ENCODE measurements around the gene GOLT1A. TPM values are rescaled to one million over a fixed set of nuclear protein-coding genes. Genes with fewer than 3 reads are reported as not detected.

The GOLT1A gene
- total and polyA plus RNA-seq, 4 donors: 14.1 to 103 (median 52.7) TPM

DNA sequence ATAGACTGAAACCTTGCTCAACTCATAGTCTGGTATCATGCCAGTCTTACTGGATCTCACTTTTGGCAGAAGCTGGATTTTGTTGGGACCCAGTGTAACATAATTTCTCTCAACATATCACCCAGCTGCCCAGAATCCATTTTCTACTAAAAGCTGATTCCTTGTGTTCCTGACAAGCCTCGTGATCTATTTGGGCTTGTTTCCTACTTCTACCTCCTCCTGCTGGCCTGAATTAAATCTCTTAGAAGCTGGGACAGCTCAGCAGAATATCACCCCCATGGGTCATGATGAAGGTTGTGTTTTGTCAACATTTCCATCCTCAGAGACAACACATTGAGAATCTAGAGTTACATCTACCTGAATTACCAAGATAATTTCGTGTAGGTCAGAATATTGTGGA is 7.7 kb downstream of the GOLT1A start (continued):
- TF ChIP-seq, protein P1, sequence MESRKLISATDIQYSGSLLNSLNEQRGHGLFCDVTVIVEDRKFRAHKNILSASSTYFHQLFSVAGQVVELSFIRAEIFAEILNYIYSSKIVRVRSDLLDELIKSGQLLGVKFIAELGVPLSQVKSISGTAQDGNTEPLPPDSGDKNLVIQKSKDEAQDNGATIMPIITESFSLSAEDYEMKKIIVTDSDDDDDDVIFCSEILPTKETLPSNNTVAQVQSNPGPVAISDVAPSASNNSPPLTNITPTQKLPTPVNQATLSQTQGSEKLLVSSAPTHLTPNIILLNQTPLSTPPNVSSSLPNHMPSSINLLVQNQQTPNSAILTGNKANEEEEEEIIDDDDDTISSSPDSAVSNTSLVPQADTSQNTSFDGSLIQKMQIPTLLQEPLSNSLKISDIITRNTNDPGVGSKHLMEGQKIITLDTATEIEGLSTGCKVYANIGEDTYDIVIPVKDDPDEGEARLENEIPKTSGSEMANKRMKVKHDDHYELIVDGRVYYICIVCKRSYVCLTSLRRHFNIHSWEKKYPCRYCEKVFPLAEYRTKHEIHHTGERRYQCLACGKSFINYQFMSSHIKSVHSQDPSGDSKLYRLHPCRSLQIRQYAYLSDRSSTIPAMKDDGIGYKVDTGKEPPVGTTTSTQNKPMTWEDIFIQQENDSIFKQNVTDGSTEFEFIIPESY (IDR thresholded peaks at IDR 0.05): no peak
- TF ChIP-seq NR2F2 (IDR thresholded peaks at IDR 0.05) (no peak), RXRA (IDR thresholded peaks at IDR 0.05) (no peak)
- TF ChIP-seq, protein P2, sequence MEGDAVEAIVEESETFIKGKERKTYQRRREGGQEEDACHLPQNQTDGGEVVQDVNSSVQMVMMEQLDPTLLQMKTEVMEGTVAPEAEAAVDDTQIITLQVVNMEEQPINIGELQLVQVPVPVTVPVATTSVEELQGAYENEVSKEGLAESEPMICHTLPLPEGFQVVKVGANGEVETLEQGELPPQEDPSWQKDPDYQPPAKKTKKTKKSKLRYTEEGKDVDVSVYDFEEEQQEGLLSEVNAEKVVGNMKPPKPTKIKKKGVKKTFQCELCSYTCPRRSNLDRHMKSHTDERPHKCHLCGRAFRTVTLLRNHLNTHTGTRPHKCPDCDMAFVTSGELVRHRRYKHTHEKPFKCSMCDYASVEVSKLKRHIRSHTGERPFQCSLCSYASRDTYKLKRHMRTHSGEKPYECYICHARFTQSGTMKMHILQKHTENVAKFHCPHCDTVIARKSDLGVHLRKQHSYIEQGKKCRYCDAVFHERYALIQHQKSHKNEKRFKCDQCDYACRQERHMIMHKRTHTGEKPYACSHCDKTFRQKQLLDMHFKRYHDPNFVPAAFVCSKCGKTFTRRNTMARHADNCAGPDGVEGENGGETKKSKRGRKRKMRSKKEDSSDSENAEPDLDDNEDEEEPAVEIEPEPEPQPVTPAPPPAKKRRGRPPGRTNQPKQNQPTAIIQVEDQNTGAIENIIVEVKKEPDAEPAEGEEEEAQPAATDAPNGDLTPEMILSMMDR (IDR thresholded peaks at IDR 0.05; ENCODE audit: low read depth, low read length, missing input control): no peak

DNA sequence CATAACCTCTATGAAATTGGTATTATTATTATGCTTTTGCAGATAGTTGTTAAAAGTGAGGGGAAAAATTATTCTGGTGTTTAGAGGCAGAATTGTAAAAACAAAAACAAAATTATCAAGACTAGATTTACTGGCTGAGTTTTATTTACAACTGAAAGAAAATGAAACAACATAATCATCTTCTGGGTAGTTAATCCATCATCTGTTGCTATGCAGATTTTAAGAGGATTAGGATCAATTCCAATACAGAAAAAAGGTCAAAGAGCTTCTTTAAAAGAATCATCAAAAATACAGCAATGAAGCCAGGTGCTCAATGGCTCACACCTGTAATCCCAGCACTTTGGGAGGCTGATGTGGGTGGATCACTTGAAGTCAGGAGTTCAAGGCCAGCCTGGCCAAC is 8.3 kb downstream of the GOLT1A start:
- Histone ChIP-seq H3K4me1 (ENCODE audit: control insufficient read depth in 4 of 4, insufficient read depth in 4 of 4, low read length in 3 of 4) (peaks cover 2 to 28% (median 18%) of the 10 kb centered on the region in 4 donors), H3K4me3 (ENCODE audit: low read depth in 1 of 3, low read length in 3 of 3) (no peak overlapping the region), H3K27ac (ENCODE audit: low read depth in 1 of 2, low read length in 2 of 2) (no peak overlapping the region), H3K9ac (ENCODE audit: low read depth in 1 of 2, low read length in 2 of 2) (no peak overlapping the region), H3K27me3 (ENCODE audit: control insufficient read depth in 4 of 4, insufficient read depth in 4 of 4, low read length in 3 of 4) (no peaks in the 10 kb centered on the region), H3K36me3 (ENCODE audit: control insufficient read depth in 4 of 4, insufficient read depth in 3 of 4, low read depth in 1 of 4, low read length in 3 of 4) (peaks cover 0 to 2% (median 0%) of the 10 kb centered on the region in 4 donors), H3K9me3 (ENCODE audit: control insufficient read depth in 4 of 4, low read length in 3 of 4) (no peaks in the 10 kb centered on the region)
- DNase-seq (ENCODE audit: low spot score): no peak
- TF ChIP-seq, protein P3, sequence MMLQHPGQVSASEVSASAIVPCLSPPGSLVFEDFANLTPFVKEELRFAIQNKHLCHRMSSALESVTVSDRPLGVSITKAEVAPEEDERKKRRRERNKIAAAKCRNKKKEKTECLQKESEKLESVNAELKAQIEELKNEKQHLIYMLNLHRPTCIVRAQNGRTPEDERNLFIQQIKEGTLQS (IDR thresholded peaks at IDR 0.05): no peak
- TF ChIP-seq JUND (IDR thresholded peaks at IDR 0.05): no peak
- TF ChIP-seq FOXA1 (IDR thresholded peaks at IDR 0.05): no peak
- TF ChIP-seq, protein P2 (IDR thresholded peaks at IDR 0.05; ENCODE audit: low read depth, low read length, missing input control): no peak
- TF ChIP-seq YY1 (IDR thresholded peaks at IDR 0.05): no peak
- TF ChIP-seq, protein P4, sequence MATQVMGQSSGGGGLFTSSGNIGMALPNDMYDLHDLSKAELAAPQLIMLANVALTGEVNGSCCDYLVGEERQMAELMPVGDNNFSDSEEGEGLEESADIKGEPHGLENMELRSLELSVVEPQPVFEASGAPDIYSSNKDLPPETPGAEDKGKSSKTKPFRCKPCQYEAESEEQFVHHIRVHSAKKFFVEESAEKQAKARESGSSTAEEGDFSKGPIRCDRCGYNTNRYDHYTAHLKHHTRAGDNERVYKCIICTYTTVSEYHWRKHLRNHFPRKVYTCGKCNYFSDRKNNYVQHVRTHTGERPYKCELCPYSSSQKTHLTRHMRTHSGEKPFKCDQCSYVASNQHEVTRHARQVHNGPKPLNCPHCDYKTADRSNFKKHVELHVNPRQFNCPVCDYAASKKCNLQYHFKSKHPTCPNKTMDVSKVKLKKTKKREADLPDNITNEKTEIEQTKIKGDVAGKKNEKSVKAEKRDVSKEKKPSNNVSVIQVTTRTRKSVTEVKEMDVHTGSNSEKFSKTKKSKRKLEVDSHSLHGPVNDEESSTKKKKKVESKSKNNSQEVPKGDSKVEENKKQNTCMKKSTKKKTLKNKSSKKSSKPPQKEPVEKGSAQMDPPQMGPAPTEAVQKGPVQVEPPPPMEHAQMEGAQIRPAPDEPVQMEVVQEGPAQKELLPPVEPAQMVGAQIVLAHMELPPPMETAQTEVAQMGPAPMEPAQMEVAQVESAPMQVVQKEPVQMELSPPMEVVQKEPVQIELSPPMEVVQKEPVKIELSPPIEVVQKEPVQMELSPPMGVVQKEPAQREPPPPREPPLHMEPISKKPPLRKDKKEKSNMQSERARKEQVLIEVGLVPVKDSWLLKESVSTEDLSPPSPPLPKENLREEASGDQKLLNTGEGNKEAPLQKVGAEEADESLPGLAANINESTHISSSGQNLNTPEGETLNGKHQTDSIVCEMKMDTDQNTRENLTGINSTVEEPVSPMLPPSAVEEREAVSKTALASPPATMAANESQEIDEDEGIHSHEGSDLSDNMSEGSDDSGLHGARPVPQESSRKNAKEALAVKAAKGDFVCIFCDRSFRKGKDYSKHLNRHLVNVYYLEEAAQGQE (IDR thresholded peaks at IDR 0.05): no peak
- no peak for TF ChIP-seq HNF4A (conservative IDR thresholded peaks at IDR 0.05)
- TF ChIP-seq RAD21 (IDR thresholded peaks at IDR 0.05): no peak
- no peak for TF ChIP-seq RXRA (IDR thresholded peaks at IDR 0.05)
